Inflammatory macrophage (primary cell): ENCODE data around the gene B4GALT6.
"Not testable (repeated sequence)": the region's sequence is repeated elsewhere in the genome, so short reads cannot be mapped to it uniquely, and the experiment has no call there.

Source experiments
- DNase-seq, 2 donors: peaks; one replicate each; pipeline ENCODE4 v3.0.0-alpha.2; 2020 to 2022
- total RNA-seq, 18 experiments: gene quantifications; one replicate each; lab custom pipeline; 2026; ENCODE audit warnings: mixed read lengths in 6 of 18, inconsistent platforms in 2 of 18; lab: John Stamatoyannopoulos, UW

The B4GALT6 gene
- total RNA-seq: 1.4 to 7.4 (median 3.9) reads per million in 18 experiments

GRCh38 chr18:31684279-31685096 lies at the start of gene B4GALT6:
B4GALT6 (minus strand) TSS chr18:31684581; CDS start chr18:31684426, 155 bp downstream.
- DNase-seq: peak; percentile 10 to 23

- no peak for DNase-seq
Observed at GRCh38 chr18:31731628-31732027, 47.2 kb upstream of the B4GALT6 start.

GRCh38 chr18:31729196-31729595 lies 44.8 kb upstream of the B4GALT6 start:
- not testable (repeated sequence) for DNase-seq

GRCh38 chr18:31723990-31724711 lies 39.8 kb upstream of the B4GALT6 start:
- no peak for DNase-seq

- no peak for DNase-seq
Observed at GRCh38 chr18:31723639-31723989, 39.2 kb upstream of the B4GALT6 start.

- DNase-seq: peak; percentile 88
Observed at GRCh38 chr18:31722369-31722957, 38.1 kb upstream of the B4GALT6 start.

GRCh38 chr18:31721601-31722000 lies 37.2 kb upstream of the B4GALT6 start:
- DNase-seq: no peak

GRCh38 chr18:31720867-31721266 lies 36.5 kb upstream of the B4GALT6 start:
- DNase-seq: peak in 1 of 2 donors; percentile 28

GRCh38 chr18:31719363-31720006 lies 35.1 kb upstream of the B4GALT6 start:
- no peak for DNase-seq

GRCh38 chr18:31718386-31718785 lies 34.0 kb upstream of the B4GALT6 start:
- DNase-seq: no peak

- DNase-seq: no peak
Observed at GRCh38 chr18:31716362-31716761, 32.0 kb upstream of the B4GALT6 start.

- DNase-seq: peak in 1 of 2 donors; percentile 14
Observed at GRCh38 chr18:31711365-31712172, 27.2 kb upstream of the B4GALT6 start.

- no peak for DNase-seq
Observed at GRCh38 chr18:31710826-31711225, 26.4 kb upstream of the B4GALT6 start.

- no peak for DNase-seq
Observed at GRCh38 chr18:31707815-31708214, 23.4 kb upstream of the B4GALT6 start.

GRCh38 chr18:31702449-31702848 lies 18.1 kb upstream of the B4GALT6 start:
- no peak for DNase-seq

- DNase-seq: peak in 1 of 2 donors; percentile 51
Observed at GRCh38 chr18:31701744-31702143, 17.4 kb upstream of the B4GALT6 start.

- DNase-seq: no peak
Observed at GRCh38 chr18:31700990-31701389, 16.6 kb upstream of the B4GALT6 start.

GRCh38 chr18:31697351-31698298 lies 13.2 kb upstream of the B4GALT6 start:
- no peak for DNase-seq

- DNase-seq: no peak
Observed at GRCh38 chr18:31695989-31696388, 11.6 kb upstream of the B4GALT6 start.

- DNase-seq: no peak
Observed at GRCh38 chr18:31694297-31694696, 9.9 kb upstream of the B4GALT6 start.

GRCh38 chr18:31688606-31689005 lies 4.2 kb upstream of the B4GALT6 start:
- no peak for DNase-seq
